AG10803 (cell line): ENCODE results near the gene COL27A1.

Source experiments
- DNase-seq: peaks from one replicate; pipeline ENCODE4 v3.0.0; 2010; ENCODE audit warnings: low read depth
- H3K4me3 ChIP-seq: 2 replicates; pipeline ENCODE4 v1.5.1; 2011; ENCODE audit warnings: mild to moderate bottlenecking, low read length, control low read depth
- TF ChIP-seq, protein P1 (sequence below): conservative IDR thresholded peaks from 2 replicates; pipeline ENCODE4 v1.5.1; 2011; ENCODE audit warnings: mild to moderate bottlenecking, low read length, control low read depth, inconsistent platforms

Gene COL27A1

DNA sequence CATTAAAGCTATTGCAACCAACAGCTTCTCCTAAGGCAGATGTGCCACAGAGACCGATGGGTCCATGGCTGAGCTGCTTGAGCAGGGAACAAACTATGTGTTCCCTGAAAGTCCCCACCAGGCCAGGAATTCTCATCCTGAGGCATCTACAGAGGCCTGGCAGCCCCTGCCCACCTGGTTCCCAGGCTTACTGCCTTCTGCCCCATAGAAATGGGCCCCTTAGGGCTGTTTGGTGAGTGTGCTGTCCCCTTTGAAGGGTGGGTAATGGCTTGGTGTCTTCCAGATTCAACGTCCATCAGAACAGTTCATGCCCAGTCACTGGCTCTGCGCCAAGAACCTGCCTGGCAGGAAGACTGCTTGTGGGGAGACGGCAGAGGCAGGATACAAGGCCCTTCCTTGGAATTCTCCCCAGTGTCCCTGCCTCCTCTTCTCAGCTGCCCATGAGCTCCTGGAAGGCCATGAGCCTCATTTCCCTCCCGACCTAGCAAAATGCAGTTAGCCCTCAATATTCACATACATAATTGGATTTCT lies 3.8 kb upstream of the COL27A1 start:
- no peak overlapping the region for H3K4me3 ChIP-seq
- TF ChIP-seq, protein P1, sequence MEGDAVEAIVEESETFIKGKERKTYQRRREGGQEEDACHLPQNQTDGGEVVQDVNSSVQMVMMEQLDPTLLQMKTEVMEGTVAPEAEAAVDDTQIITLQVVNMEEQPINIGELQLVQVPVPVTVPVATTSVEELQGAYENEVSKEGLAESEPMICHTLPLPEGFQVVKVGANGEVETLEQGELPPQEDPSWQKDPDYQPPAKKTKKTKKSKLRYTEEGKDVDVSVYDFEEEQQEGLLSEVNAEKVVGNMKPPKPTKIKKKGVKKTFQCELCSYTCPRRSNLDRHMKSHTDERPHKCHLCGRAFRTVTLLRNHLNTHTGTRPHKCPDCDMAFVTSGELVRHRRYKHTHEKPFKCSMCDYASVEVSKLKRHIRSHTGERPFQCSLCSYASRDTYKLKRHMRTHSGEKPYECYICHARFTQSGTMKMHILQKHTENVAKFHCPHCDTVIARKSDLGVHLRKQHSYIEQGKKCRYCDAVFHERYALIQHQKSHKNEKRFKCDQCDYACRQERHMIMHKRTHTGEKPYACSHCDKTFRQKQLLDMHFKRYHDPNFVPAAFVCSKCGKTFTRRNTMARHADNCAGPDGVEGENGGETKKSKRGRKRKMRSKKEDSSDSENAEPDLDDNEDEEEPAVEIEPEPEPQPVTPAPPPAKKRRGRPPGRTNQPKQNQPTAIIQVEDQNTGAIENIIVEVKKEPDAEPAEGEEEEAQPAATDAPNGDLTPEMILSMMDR: no peak
- DNase-seq: no peak

DNA sequence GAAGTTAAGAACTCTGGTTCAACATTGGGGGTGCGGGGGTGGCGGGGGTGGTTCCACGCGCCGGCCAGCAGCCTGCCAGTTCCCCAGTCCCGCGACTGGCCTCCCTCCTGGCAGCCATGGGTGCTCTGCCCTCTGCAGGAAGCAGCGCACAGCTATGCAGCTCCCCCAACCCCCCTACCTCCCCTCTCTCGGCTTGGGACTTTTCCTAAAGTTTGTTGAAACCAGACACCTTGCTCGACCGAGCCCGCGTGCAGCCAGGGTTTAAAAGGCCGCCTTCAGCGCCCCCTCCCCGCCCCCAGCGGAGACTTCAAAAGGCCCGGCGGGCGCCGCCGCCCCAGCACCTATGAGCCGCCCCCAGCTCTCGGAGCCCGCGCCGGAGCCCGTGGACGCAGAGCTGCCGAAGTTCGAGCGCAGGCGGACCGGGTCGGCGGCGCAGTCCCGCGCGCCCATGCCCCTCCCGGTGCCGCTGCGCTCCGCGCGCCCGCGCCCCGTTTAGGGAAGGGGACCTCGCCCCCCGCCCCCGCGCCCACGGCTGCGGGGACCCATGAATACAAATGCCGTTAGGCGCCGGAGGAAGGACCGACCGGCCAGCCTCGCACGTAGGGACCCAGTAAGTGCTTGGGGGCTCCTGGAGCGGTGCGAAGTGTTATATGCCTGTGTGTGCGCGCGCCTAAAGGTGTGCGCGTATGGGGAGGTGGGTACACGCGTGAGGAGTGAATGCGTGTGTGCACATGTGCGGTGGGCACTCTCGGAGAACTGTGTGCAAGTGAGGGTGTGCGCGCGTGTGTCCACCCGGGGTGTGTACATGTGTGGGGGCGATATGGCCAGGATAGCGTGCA lies 1.4 kb upstream of the COL27A1 start:
- TF ChIP-seq, protein P1: peak; percentile 37
- no peak for DNase-seq
- peak overlapping the region; percentile 27 for H3K4me3 ChIP-seq

DNA sequence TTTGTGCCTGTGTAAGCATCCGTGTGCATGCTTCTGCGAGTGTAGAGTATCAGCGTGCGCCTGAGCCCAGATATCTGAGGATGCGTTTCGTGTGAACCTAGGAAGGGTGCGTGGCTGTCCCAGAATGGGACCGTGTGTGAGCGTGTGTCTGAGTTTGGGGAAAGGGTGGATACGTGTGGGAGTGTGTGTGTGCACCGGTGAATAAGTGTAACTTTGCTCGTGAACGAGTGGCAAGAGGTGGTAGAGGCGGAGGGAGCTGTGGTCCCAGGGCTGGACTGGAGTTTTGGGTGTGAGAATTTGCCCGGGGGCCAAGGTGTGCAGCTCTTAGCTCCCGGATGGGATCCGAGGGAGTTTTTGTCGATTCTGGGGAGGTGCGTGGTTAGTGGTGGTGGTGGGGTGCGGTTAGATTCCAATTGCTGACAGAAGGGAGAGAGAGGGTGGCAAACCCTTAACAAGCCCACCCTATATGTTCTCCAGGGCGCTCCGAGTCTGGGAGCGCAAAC lies 686 bp upstream of the COL27A1 start:
- TF ChIP-seq, protein P1: no peak
- H3K4me3 ChIP-seq: peak overlapping the region; percentile 27
- DNase-seq: no peak

DNA sequence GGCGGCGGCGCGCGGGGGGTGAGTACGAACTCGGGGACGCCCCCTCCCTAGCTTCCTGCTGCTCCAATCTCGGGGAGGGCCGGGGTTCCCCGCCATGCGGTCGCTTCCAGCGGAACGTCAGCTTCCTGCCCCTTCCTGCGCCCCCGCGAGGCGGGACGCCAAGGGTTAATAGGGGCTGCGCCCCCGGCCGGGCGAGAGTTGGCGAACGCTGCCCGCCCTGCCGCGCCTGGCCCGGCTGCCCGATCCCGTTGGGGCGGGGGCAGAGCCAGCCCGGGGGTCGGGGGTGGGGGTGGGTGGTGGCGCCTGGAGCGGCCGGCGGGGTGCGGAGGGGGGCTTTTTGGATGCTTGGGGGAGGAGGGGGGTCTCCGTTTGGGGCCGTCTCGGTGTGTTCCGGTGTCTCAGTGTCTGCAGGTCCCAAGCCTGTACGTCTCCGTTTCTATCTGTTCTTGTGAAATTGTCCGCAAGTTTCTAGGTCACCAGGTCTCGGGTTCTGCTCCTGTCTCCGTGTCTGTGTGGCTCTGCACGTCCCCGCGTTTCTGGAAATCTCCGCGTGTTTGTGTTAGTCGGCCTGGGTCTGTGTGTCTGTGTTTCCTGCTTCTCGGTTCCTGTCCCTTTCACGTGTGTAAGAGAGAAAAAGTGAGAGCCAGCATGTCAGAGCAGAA lies 789 bp downstream of the COL27A1 start:
- H3K4me3 ChIP-seq: peak overlapping the region; percentile 71
- no peak for DNase-seq
- TF ChIP-seq, protein P1: no peak

DNA sequence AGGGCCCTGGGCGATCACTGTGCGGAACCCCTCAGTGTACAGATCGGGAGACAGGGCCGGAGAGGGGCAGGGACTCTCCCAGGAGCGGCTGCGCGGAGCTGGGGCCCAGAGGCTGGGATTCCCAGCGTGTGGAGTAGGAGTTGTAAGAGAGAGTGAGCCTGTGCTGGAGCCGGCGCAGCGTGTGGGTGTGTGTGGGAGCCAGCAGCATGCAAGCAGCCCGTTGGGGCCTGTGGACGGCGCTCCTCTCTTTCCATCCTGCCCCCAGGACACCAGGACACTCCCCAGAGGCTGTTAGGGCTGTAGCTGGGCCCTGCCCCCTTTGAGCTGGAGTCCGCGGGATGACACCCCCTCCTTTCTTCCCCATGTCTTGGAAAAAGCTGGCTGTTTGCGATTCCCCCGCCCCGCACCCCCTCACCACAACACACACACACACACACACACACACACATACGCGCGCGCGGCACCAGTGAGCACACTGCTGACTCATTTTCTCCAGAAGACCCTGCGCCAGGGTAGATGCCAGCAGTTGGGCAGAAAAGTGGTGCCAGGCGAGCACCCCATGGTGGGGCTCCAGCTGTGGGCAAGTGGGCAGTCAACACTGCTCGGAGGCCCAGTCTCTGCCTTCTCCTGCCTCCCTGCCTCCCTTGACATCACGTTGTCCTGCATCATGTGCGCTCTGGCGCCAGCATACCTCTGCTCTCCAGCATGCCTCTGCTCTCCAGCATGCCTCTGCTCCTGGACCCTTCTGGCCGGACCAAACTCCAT lies 1.5 kb downstream of the COL27A1 start:
- DNase-seq: peak; percentile 88
- peak overlapping the region; percentile 71 for H3K4me3 ChIP-seq
- TF ChIP-seq, protein P1: peak; percentile 38

DNA sequence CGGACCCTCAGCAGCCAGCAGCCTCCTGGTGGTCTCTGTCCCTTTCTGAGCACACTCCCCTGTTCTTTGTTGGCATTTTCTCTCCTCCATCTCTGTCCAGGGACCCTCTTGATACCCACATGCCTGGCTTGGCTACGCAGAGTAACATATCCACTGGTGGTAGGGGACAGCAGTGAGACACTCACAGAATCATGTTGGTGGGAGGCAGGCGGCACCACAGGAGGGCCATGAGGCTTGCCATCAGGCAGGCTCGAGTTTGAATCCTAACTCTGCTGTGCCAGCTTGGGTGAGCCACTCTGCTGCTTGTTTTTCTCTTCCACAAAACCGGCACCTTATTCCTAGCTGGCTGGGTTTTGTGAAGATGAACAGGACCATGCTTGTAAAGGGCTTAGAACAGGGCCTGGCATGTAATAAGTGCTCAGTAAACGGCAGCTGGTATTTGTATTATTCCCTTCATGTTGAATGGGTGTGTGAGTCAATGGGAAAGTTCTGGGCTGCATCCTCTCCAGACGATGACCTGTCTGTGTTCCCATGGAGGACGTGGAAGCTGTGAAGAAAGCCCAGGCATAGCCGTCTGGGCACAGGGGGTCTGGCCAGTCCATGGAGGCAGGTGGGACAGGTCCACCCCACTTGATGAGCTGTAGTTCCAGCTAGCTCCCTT lies 2.3 kb downstream of the COL27A1 start:
- H3K4me3 ChIP-seq: peak overlapping the region; percentile 71; the same call in 1 of the 2 replicates
- DNase-seq: peak; percentile 60
- TF ChIP-seq, protein P1: no peak
